MM.1S (cell line): ENCODE data around the gene RAB5IF.

Source experiments
- EZH2 ChIP-seq: fragments of 300-600 bp; sonication (generic); optimal IDR thresholded peaks from 2 replicates; pipeline ENCODE3; 2017; ENCODE audit warnings: low read depth, mild to moderate bottlenecking, antibody characterized with exemption, low read length, mixed read lengths
- EZH2phosphoT487 ChIP-seq: fragments of 300-600 bp; sonication (generic); IDR thresholded peaks from 2 replicates; pipeline ENCODE4 v1.6.1; 2018; ENCODE audit warnings: antibody characterized with exemption, low read length
- TF ChIP-seq, protein P1 (sequence below): fragments of 300-600 bp; sonication (generic); IDR thresholded peaks from 2 replicates; pipeline ENCODE4 v1.5.1; 2016; ENCODE audit warnings: antibody characterized with exemption, low read length, mixed read lengths

GRCh38 chr20:36647196-36648121 lies 41.9 kb downstream of the RAB5IF start:
- TF ChIP-seq, protein P1, sequence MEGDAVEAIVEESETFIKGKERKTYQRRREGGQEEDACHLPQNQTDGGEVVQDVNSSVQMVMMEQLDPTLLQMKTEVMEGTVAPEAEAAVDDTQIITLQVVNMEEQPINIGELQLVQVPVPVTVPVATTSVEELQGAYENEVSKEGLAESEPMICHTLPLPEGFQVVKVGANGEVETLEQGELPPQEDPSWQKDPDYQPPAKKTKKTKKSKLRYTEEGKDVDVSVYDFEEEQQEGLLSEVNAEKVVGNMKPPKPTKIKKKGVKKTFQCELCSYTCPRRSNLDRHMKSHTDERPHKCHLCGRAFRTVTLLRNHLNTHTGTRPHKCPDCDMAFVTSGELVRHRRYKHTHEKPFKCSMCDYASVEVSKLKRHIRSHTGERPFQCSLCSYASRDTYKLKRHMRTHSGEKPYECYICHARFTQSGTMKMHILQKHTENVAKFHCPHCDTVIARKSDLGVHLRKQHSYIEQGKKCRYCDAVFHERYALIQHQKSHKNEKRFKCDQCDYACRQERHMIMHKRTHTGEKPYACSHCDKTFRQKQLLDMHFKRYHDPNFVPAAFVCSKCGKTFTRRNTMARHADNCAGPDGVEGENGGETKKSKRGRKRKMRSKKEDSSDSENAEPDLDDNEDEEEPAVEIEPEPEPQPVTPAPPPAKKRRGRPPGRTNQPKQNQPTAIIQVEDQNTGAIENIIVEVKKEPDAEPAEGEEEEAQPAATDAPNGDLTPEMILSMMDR: no peak
- TF ChIP-seq EZH2 (no peak), EZH2phosphoT487 (no peak)
